Natural killer cell treated with Interleukin-12 subunit alpha and Interleukin-12 subunit beta and Interleukin-15 and Interleukin-18, amount 100 ng/mL, for 72 hours (primary cell): ENCODE results near the gene CARD11. TPM values are rescaled to one million over a fixed set of nuclear protein-coding genes. Genes with fewer than 3 reads are reported as not detected.

Experiments
- ATAC-seq, 2 donors: fragments of 150-1000 bp; cut with Tn5 transposase in 1 of 2; sonication (Bioruptor Pico), chemical (Tn5 transposase) in 1 of 2; 2 replicates each; pipeline ENCODE4 v1.10.0; 2021
- DNase-seq: peaks from one replicate; pipeline ENCODE4 v3.0.0; 2022; ENCODE audit warnings: low spot score
- H3K27ac Mint-ChIP-seq, 2 donors: 1 replicate in 1 of 2; 2 replicates in 1 of 2; pipeline ENCODE4 v1.8.0; 2022; ENCODE audit warnings: mixed read lengths in 2 of 2, mild to moderate bottlenecking in 1 of 2, moderate library complexity in 1 of 2
- H3K27me3 Mint-ChIP-seq, 2 donors: 1 replicate in 1 of 2; 2 replicates in 1 of 2; pipeline ENCODE4 v1.8.0; 2022; ENCODE audit warnings: mixed read lengths in 2 of 2
- H3K36me3 Mint-ChIP-seq: one replicate; pipeline ENCODE4 v1.8.0; 2022; ENCODE audit warnings: mixed read lengths
- H3K4me1 Mint-ChIP-seq, 2 donors: 1 replicate in 1 of 2; 2 replicates in 1 of 2; pipeline ENCODE4 v1.8.0; 2022; ENCODE audit warnings: low read depth in 2 of 2, mixed read lengths in 2 of 2, mild to moderate bottlenecking in 1 of 2
- H3K4me3 Mint-ChIP-seq: one replicate; pipeline ENCODE4 v1.8.0; 2022; ENCODE audit warnings: mixed read lengths
- H3K9me3 Mint-ChIP-seq: 2 replicates; pipeline ENCODE4 v1.8.0; 2022; ENCODE audit warnings: mixed read lengths
- total RNA-seq, 2 donors: library from RNA; stranded (reverse); gene quantifications; one replicate each; pipeline ENCODE4 v1.2.3, GENCODE V29; 2022

Gene CARD11
- total RNA-seq, 2 donors from 2014 or later = 79.3 to 80.8 TPM

DNA sequence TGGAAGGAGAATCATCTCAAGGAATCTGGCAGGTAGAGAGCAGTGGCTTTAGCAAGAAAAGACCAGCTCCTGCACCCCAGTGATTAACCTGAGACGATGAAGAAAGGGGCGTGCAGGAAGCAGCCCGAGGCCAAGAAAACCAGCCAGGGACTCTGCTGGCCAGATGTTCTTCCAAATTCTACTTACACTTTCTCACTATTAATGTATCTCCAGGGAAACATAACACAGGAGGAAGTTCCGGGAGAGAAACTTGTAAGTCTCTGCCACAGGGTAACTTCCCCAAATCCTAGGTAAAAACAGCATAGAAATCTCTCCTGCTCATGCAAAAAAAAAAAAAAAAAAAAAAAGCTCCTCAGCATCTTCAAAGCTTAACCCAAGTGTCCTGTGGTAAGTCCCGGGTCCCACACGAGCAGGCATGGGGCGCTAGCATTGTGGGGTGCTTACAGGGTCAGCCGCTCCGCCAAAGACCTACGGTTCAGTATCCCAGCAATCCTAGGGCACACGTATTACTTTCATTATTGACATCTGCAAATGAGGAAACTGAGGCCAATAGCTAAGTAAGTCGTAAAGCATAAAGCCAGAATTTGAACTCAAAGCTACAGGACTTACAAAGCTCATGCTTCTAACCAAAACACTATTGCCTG lies 102.3 kb downstream of the CARD11 start:
- H3K9me3 Mint-ChIP-seq = no peaks in the 10 kb centered on the region
- no peak overlapping the region for H3K4me3 Mint-ChIP-seq
- H3K4me1 Mint-ChIP-seq = peaks cover 34 to 56% of the 10 kb centered on the region in 2 donors
- DNase-seq = no peak
- H3K27me3 Mint-ChIP-seq = no peaks in the 10 kb centered on the region
- peak overlapping the region in 1 of 2 donors; percentile 88 for H3K27ac Mint-ChIP-seq
- peaks cover 28% of the 10 kb centered on the region for H3K36me3 Mint-ChIP-seq
- no peak for ATAC-seq

DNA sequence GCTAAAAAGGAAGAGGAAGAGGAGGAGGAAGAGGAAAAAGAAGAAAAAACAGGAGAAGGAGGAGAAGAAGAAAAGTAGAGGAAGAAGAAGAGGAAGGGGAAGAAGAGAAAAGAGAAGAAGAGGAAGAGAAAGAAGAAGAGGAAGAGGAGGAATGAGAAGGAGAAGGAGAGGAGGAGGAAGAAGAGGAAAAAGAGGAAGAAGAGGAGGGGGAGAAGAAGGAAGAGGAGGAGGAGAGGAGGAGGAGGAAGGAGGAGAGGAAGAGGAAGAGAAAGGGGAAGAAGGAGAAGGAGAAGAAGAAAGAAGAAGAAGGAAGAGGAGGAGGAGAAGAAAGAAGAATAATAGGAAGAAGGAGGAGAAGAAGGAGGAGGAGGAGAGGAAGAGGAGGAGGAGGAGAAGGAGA lies 103.2 kb downstream of the CARD11 start:
- no peak for ATAC-seq
- H3K36me3 Mint-ChIP-seq = peaks cover 20% of the 10 kb centered on the region
- no peaks in the 10 kb centered on the region for H3K9me3 Mint-ChIP-seq
- no peak for DNase-seq
- H3K4me1 Mint-ChIP-seq = peaks cover 29 to 48% of the 10 kb centered on the region in 2 donors
- peak overlapping the region; percentile 43 to 88 for H3K27ac Mint-ChIP-seq
- H3K27me3 Mint-ChIP-seq = no peaks in the 10 kb centered on the region
- no peak overlapping the region for H3K4me3 Mint-ChIP-seq

DNA sequence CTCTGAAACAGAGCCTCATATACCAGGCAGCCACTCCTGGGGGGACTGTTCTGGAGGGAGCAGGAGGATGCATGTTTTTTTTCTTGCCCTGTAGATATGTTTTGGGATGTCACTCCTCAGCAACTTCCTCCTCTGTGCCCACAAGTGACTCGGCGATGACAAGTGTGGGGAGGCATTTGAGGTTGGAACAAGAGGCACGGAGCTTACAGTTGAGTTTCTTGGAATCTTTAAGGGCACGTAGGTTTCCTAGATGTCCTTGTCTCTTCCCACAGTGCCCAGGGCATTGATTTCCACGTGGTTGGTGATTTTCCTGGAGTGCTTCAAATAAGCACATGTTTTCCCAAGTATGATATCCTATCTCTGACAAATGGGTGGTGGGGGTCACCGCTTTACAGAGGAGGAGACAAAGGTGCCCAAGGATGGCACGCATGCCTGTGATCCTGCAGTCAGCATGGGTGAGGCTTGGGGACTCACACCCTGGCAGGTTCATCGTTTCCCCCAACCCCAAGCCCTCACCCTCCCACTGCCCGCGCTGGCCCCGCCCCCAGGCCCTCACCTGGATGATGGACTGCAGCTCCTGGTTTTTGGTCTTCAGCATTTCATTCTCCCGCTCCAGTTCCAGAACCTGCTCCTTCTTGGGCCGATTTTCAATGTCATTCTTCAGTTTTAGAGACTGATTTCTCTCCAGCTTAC lies 104.3 kb downstream of the CARD11 start:
- DNase-seq (no peak), ATAC-seq (no peak)
- H3K4me3 Mint-ChIP-seq = no peak overlapping the region
- peaks cover 22 to 37% of the 10 kb centered on the region in 2 donors for H3K4me1 Mint-ChIP-seq
- no peaks in the 10 kb centered on the region for H3K27me3 Mint-ChIP-seq
- H3K27ac Mint-ChIP-seq = peak overlapping the region in 1 of 2 donors; percentile 88
- H3K36me3 Mint-ChIP-seq = peaks cover 9% of the 10 kb centered on the region
- H3K9me3 Mint-ChIP-seq = no peaks in the 10 kb centered on the region

- H3K4me3 Mint-ChIP-seq = no peak overlapping the region
- no peaks in the 10 kb centered on the region for H3K27me3 Mint-ChIP-seq
- H3K36me3 Mint-ChIP-seq = peaks cover 14% of the 10 kb centered on the region
- DNase-seq (no peak), ATAC-seq (no peak)
- peaks cover 28 to 39% of the 10 kb centered on the region in 2 donors for H3K4me1 Mint-ChIP-seq
- no peaks in the 10 kb centered on the region for H3K9me3 Mint-ChIP-seq
- H3K27ac Mint-ChIP-seq = peak overlapping the region in 1 of 2 donors; percentile 88
Measured at GRCh38 chr7:2938514-2939192, 105.0 kb downstream of the CARD11 start.

GRCh38 chr7:2937701-2938513 lies 105.8 kb downstream of the CARD11 start:
- Mint-ChIP-seq H3K4me1 (peaks cover 27 to 41% of the 10 kb centered on the region in 2 donors), H3K4me3 (no peak overlapping the region), H3K27me3 (no peaks in the 10 kb centered on the region), H3K9me3 (no peaks in the 10 kb centered on the region), H3K36me3 (peaks cover 16% of the 10 kb centered on the region), H3K27ac (no peak overlapping the region)
- DNase-seq (no peak), ATAC-seq (no peak)

GRCh38 chr7:2936891-2937580 lies 106.6 kb downstream of the CARD11 start:
- peak overlapping the region in 1 of 2 donors; percentile 76 for H3K27ac Mint-ChIP-seq
- no peak for DNase-seq

DNA sequence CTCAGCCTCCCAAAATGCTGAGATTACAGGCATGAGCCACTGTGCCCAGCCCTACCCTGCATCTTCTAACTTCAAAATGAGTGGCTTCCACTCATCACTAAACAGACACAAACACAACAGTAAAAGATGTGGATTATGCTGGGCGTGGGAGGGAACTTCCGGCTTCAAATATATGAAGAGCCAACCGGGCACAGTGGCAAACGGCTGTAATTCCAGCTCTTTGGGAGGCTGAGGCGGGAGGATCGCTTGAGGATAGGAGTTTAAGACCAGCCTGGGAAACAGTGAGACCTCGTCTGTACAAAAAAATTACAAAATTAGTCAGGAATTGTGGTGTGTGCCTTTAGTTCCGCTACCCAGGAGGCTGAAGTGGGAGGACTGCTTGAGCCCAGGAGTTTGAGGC lies 107.4 kb downstream of the CARD11 start:
- Mint-ChIP-seq H3K9me3 (no peaks in the 10 kb centered on the region), H3K36me3 (peaks cover 9% of the 10 kb centered on the region), H3K27me3 (no peaks in the 10 kb centered on the region), H3K4me3 (no peak overlapping the region), H3K27ac (no peak overlapping the region), H3K4me1 (peaks cover 21 to 30% of the 10 kb centered on the region in 2 donors)
- ATAC-seq = no peak
- DNase-seq = no peak

More at GRCh38 chr7:2936891-2937580, 106.6 kb downstream of the CARD11 start:
- no peak for ATAC-seq
- Mint-ChIP-seq H3K4me1 (peaks cover 21 to 33% of the 10 kb centered on the region in 2 donors), H3K27me3 (no peaks in the 10 kb centered on the region), H3K9me3 (no peaks in the 10 kb centered on the region), H3K4me3 (no peak overlapping the region), H3K36me3 (peaks cover 9% of the 10 kb centered on the region)

DNA sequence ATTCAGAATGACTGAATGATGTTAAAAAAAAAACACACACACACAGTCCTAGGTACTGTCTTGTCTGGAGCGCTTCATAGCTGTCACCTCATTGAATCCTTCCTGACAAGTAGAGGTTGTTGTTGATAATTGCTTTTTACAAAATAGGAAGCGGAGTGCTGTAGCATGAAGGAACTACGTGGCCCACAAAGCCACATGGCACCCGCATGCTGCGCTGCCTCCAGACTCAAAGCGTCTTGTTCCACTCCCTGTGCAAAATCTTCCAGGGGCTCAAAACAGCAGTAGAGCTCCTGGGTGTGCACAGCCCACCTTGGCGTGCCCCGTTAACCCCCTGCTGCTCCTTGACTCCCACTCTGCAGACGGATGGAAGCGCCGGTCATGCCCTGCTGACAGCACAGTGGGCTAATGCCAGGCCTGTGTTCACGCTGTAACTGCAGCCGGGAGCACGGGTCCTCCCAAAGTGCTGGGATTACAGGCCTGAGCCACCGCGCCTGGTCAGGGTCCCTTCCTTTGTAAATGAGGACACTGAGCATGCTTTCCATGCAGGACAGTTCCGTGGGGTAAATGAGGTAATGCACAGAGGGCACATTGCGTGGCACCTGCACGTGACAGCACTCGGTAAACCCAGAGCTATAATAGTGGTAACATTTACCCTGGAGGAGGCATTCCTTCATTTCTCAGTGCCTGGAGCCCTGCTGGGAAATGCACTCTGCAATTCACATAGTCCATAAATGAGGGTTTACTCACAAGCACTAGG lies 108.5 kb downstream of the CARD11 start:
- no peak for DNase-seq
- Mint-ChIP-seq H3K4me3 (no peak overlapping the region), H3K36me3 (peaks cover 9% of the 10 kb centered on the region), H3K9me3 (no peaks in the 10 kb centered on the region), H3K27ac (peak overlapping the region; percentile 35 to 50), H3K4me1 (peaks cover 11 to 19% of the 10 kb centered on the region in 2 donors), H3K27me3 (no peaks in the 10 kb centered on the region)
- ATAC-seq = no peak

DNA sequence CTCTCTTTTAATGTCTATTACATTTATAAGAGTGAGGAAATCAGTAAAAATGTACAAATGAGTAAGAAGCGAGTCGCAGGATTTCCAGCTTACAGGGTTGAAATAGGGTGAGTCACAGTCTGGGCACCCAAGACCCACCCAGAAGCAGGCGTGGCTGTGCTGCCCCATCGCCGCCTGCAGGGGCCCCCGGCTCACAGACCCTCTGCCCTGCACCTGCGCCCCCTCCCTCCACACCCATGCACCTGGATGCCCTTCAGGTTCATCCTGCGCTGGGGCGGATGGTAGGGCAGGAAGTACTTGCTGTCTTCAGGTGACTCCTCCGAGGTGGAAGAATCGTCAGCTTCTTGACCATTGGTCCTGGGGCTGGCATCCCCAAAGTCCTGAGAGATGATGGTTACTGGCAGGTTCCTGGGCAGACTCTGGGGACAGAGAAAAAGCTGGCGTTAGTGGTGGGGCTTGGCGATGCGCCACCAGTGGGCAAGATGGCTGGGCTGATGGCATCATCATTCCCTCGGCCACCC lies 109.4 kb downstream of the CARD11 start:
- H3K9me3 Mint-ChIP-seq = no peaks in the 10 kb centered on the region
- no peaks in the 10 kb centered on the region for H3K27me3 Mint-ChIP-seq
- peak overlapping the region; percentile 81 to 82 for H3K27ac Mint-ChIP-seq
- peak overlapping the region; percentile 9 for H3K4me3 Mint-ChIP-seq
- peaks cover 9% of the 10 kb centered on the region for H3K36me3 Mint-ChIP-seq
- peaks cover 6 to 12% of the 10 kb centered on the region in 2 donors for H3K4me1 Mint-ChIP-seq
- DNase-seq (no peak), ATAC-seq (peak in 1 of 2 donors; percentile 48)

DNA sequence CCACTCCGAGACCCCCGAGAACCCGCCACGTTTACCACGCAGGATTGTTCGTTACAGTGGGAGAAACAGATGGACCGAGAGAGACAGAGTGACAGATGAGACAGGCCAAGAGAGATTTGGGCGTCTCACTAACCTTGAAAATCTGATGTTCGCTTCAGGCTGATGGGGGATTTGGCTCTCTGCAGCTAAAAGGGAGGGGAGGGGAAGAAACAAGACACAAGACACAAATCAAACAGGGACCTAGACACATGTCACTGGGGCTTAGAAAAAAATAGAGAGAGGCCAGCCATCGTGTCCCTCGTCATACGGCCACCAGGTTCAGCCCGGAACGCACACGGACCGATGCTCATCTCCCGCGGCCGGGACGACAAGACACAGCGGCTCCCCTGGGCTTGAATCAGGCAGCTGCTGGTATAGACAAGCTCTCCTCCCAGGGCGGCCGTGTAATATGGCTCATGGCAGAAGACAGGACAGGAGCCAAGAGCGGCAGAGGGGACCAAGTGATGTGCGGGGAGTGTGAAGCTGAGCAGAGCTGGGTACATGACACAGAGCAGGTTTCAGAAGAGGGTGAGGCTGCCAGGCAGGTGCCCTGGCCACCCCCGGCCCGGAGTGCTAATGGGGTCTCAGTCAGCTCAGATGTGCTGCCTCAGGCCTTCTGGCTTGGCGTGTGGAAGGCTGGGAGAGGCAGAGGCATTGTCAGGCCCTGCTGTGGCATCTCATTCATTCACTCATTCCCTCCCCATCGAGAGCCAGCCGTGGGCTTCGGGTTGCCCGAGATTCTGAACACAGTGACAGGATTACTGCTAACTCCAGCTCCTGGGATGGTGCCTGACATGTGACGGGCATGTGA lies 111.0 kb downstream of the CARD11 start:
- no peaks in the 10 kb centered on the region for H3K27me3 Mint-ChIP-seq
- no peak overlapping the region for H3K27ac Mint-ChIP-seq
- no peaks in the 10 kb centered on the region for H3K9me3 Mint-ChIP-seq
- no peak overlapping the region for H3K4me3 Mint-ChIP-seq
- H3K36me3 Mint-ChIP-seq = peaks cover 9% of the 10 kb centered on the region
- peaks cover 6 to 11% of the 10 kb centered on the region in 2 donors for H3K4me1 Mint-ChIP-seq
- DNase-seq = no peak
- ATAC-seq = no peak

DNA sequence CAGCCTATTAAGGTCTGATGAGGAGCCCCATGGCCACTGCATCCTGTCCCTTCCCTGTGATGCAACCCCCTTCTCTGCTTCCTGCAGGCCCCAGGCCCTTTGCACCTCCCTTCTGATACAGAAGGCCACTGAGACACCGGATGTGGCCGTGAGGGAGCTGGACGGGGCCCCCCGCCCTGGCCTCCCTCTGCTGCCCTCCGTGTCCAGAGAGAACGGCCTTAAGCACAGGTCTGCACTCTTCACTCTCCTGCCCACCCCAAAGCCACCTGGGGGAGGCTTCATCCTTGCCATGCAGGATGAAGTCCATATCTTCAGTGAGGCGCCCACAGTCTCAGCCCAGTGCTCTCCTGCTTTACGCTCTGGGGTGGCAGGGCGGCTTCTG lies 112.6 kb downstream of the CARD11 start:
- peaks cover 9% of the 10 kb centered on the region for H3K36me3 Mint-ChIP-seq
- no peak overlapping the region for H3K4me3 Mint-ChIP-seq
- H3K27ac Mint-ChIP-seq = peak overlapping the region; percentile 26 to 34
- peaks cover 6 to 15% of the 10 kb centered on the region in 2 donors for H3K4me1 Mint-ChIP-seq
- ATAC-seq = no peak
- H3K9me3 Mint-ChIP-seq = no peaks in the 10 kb centered on the region
- no peak for DNase-seq
- H3K27me3 Mint-ChIP-seq = no peaks in the 10 kb centered on the region
